ENCODE results near the gene EXOSC2.

DNA sequence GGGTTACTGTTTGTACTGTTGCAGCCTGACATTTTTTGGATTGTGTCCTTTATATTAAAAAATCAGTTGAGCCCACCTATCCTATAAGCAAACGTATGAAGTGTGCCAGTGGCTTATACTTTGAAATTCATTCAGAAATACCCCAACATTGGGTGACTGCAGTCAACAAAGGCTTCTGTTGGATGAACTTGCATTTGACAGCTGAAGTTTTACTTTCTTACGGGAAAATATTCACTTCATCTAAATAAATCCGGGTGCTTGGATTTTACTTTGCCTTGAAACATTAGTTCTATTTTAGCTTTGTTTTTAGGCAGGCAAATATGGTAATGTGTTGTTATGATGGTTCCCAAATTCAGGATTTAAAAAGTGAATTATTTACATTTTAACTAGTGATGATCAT, 21.7 kb downstream of the EXOSC2 start:
- no peak for TF ChIP-seq POLR2A (IDR thresholded peaks at IDR 0.05)
- TF ChIP-seq, protein P1, sequence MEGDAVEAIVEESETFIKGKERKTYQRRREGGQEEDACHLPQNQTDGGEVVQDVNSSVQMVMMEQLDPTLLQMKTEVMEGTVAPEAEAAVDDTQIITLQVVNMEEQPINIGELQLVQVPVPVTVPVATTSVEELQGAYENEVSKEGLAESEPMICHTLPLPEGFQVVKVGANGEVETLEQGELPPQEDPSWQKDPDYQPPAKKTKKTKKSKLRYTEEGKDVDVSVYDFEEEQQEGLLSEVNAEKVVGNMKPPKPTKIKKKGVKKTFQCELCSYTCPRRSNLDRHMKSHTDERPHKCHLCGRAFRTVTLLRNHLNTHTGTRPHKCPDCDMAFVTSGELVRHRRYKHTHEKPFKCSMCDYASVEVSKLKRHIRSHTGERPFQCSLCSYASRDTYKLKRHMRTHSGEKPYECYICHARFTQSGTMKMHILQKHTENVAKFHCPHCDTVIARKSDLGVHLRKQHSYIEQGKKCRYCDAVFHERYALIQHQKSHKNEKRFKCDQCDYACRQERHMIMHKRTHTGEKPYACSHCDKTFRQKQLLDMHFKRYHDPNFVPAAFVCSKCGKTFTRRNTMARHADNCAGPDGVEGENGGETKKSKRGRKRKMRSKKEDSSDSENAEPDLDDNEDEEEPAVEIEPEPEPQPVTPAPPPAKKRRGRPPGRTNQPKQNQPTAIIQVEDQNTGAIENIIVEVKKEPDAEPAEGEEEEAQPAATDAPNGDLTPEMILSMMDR (IDR thresholded peaks at IDR 0.05) = no peak

Data from uterus (tissue), 2 donors.